ENCODE measurements around the gene NAMPT.
"Not testable (repeated sequence)": the region's sequence is repeated elsewhere in the genome, so short reads cannot be mapped to it uniquely, and the experiment has no call there.

NAMPT gene

DNA sequence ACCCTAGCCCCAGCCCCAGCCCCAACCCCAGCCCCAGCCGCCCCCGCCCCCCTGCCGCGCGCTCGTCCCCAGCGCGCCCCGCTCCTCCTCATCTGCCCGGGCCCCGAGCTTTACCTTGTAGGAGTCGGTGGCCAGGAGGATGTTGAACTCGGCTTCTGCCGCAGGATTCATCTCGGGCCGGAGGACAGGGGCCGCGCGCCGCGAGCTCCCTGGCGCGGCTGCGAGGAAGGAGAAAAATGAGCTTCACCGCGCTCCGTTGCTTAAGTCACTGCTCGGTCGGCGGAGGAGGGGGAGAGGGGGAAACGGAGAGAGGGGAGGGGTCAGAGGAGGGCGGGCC, at the start of gene NAMPT:
Gene NAMPT, minus strand, starts transcription at position 270 of the 337 bp plus-strand sequence. Its CDS starts 99 bp downstream, at position 171.
- peak in 1 of 2 experiments; percentile 96 for DNase-seq

- no peak for DNase-seq
Measured at GRCh38 chr7:106332201-106332600, 47.4 kb upstream of the NAMPT start.

- no peak for DNase-seq
Measured at GRCh38 chr7:106331441-106332175, 46.8 kb upstream of the NAMPT start.

DNA sequence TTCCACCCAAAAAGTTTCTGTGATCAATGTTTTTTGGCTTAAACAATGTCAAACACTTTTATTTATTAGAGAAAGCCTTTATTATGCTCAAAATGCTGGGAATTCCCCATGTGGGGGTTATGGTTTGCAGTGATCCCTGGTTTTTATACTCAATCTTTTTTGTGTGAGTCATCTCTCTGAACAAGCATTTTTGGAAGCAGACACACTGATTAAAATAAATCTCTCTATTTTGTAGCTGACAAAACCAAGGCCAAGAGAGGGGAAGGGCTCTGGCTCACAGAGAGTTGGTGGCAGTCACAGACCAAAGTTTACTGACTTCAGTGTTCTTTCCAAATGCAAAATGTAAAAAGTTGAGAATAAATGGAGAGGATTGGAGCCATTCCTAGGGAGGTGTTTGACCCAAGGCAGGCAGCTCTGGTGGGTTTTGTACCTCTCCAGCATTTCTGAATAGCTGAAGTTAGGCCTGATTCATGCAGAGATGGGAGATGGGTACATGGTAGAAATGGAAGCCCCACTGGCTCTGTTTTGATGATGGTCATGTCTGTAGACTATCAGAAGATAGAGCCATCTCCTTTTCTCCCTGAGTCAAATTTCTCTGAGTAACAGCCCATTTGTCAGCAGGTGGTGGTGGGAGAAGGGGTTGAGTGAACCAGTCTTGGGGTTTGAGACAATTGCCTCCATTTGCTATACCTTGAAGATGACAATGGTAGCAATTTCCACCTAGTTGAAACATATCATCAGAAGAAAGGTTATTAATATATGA, 45.4 kb upstream of the NAMPT start:
- DNase-seq = no peak

DNA sequence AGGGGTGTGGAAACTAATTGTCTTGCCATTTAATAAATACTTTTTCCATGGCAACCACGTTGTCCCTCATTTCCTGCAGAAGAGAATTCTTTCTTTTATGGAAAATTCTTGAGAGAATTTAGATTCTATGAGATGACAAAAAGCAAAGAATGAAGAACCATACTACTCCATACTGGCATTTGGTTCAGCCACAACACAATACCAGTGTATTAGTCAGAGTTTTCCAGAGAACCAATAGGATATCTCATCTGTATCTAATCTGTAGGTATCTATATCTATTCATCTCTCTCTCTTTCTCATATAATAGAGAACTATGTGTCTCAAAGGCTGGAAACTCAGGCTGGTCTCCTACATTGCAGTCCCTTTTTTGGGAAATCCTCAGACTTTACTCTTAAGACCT, 44.6 kb upstream of the NAMPT start:
- no peak for DNase-seq

DNA sequence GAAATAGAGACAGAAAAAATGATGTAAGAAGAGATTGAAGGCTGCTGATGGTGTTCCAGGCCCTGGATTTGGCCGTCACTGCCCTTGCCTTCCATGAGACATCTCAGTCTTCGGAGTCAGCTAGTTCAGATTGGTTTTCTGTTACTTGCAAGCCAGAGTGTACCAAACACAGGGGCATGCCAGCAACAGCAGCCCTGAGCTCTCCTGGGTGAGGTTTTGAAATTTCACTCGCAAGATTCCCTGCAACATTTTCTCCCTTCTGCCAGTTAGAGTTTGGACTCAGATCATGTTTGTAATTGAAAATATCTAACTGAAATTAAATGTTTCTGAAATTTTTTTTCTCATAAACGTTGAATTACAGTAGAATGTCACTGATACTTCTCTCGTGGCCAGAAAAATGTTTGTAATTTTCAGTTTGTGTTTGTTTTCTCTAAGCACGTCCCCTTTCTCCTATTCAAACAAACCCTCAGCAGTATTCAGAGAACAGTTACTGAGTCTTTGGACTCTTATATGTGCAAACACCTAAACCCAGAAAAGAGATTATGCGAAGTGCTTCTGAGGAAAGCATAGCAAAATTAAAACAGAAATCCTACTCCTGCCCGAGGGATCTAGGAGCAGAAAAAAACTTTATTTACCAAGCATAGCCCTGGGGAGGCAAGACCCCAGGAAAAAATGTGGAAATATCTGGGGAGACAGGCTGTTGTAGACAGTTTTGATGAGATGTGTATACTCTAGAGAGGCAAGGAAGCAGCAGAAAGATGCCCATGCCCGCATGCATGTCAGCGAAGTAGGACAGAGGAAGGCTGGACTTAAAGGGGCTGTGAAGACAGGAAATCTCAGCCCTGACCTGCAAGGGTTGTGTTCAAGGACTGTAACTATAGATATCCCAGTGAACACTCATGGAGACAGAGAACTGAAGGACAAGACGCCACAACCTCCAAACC, 43.0 kb upstream of the NAMPT start:
- no peak for DNase-seq

DNA sequence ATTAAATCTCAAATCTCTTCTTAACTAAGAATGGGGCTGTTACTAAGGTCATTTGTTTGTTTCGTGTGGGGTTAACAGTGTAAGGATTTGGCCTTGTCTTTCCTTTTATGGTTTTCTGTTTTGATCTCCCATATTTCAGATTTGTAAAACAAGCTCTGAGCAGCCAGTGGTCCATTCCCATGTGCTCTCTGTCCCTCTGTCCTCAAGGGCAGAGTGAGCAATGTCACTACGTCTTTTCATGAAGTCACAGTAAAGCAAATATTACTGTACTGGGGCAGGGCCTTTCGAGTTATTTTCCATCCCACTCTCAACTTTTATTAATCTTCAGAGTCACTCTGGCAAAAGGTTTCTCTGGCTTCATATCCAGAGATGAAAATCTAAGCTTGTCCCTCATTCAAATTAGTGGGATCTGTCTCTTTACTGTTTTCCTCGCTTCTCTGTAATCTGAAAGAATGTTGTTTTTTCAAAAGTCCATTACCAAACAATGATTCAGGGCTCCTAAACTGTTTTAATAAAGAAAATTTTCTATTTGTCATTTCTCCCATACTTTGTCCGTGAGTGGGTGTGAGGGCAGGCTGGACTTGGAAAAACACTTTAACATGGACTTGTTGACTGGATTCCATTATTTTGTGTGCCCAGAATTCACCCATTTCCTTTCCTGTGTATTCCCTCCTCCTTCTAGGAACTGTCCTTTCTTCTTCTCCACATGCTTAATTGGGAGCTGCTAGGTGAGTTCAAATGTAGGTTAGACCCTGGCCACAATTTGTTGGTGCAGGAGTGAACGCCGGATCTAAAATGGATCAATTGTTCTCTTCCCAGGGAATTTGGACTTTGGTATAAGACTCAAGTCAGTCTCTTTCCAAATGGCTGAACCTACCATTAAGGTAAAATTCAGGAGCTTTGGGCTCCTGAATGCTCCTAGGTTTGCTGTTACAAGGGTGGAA, 42.1 kb upstream of the NAMPT start:
- no peak for DNase-seq

GRCh38 chr7:106324509-106324908, 39.7 kb upstream of the NAMPT start:
- DNase-seq = not testable (repeated sequence)

- not testable (repeated sequence) for DNase-seq
Measured at GRCh38 chr7:106320254-106320770, 35.5 kb upstream of the NAMPT start.

DNA sequence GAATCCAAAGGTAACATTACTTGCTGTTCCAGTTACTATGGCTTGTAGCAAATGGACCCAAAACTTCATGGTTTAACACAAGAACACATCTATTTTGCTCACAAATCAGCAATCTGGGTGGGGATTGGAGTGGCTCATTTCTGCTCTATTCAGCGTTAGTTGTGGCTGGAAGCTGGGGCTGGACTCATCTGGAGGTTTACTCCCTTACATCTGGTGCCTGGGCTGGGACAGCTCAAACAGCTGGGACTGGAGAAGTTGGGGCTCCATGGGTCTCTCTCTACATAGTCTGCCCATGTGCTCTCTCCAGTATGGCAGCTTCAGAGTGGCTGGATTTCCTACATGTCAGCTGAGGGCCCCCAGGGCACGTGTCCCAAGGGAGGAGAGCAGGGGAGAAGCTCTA, 33.7 kb upstream of the NAMPT start:
- DNase-seq = no peak

DNA sequence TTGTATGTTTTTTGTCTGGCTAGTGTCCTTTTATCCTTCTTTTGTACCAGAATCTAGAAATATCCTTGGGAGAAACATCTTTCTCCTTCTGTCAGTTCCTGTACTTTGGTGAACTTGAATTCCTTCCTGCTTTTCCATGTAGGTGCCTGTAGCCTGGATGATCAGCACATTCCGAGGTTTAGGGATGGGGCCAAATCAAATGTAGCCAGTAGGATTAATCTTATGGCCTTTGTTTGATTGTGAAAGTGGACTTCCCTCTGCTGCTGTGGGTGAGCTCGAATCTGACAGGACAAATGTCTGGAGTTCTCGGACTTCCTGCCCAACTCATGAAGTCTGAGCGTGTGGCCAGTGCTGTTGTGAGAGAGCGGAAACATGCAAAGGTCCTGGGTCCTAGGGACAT, 33.2 kb upstream of the NAMPT start:
- DNase-seq = no peak

GRCh38 chr7:106316947-106317346, 32.2 kb upstream of the NAMPT start:
- no peak for DNase-seq

DNA sequence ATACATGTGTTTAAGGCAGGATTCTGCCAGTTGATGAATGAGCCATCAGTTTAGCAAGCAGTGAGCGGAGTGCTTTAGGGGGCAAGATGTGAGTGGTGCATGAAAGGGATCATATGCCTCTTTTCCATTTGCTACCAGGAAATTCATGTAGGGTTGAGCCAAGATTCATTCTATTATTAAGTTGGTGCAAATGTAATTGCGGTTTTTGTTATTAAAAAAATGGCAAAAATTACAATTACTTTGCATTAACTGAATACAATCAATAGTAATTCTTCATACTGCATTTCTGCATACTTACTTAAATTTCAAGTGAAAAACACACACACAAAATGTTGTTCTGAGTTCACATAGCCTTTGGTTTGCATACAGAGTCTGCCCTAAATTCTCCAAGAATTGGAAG, 30.1 kb upstream of the NAMPT start:
- DNase-seq = no peak

DNA sequence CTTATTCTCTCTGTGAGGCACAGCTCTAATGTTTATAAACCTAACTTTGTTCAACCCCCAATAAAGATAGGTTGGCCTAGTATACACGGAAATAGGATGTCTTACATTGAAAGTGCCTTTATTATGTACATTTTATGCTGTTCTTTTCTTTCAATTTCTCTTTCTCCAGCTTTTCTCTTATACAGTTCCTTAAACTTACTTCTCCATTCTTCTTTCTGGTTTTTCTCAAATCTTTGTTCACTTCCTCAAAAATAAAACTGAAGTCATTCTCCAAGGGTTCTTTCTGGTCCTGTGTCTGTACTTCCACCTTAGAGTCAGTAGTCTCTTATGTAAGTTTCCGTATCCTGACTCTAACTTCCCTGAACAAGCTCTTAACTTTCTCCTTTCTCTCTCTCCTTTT, 29.2 kb upstream of the NAMPT start:
- no peak for DNase-seq

DNA sequence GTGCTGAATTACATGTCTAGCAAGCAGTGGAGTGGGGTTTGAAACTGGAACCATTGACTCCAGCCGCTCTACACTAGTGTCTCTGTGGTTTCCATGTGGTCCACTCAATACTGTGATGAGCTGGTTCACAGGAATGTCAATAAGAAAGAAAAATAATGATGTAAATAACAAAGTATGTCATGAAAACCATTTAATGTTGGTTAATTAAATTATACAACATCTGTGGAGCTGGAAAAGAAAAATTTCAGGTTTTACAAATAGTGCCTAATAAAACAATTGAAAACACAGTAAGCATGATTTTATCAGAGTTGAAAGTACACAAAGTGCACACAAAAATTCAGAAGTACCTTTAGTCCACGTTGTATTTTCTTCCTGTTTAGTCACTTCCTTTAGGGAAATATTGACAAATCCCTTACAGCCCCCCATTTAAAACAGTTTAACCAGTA, 28.7 kb upstream of the NAMPT start:
- no peak for DNase-seq

DNA sequence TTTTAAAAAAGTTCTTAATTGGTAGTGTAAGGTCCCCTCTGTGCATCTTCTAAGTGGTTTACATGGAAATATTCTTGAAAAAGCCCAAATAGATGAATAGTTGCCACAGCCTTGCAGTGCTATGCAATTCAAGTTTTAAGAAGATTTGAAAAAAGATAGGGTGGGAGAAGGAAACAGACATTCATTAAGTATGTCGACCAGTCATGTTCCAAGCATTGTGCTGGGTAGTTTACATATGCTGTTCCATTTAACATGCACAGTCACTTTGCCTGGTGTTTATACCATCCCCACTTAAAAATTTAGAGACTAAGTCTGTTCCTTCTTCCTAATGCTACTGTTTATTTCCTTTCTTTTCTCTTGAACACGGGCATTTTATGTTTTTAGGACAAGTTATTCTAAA, 28.1 kb upstream of the NAMPT start:
- DNase-seq = no peak

DNA sequence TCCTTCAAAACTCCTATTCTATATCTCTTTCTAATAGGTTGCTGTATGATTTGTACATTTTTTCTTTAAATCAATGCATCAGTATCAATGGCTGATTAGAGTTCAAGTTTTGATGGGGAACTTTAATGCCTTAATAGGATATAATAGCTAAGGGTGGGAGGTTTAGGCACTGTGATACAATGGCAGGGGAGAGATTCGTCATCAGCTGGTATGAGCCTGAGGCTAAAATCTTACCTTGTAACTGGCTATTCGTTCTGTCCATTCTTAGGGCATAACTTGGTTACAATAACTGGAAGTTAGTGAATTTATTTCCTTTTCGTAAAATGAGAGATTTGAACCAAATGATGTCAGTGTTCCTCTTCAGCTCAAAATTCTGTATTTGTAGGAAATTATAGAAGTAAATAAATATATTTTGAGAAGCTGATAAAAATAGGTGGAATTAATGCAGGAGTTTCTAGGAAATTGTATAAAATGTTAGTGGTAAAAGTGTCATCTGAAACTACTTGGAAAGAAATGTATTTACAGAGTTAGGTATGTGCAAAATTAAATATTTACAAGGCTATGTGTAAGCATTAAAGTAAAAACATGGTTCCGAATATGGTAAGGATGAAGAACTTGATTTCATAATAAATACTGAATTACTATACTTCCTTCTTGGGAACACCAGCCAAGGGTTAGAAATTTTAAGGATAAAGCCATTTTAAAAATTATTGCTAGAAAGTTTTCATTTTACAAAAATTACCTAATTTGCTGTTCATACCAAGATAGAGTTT, 27.5 kb upstream of the NAMPT start:
- DNase-seq = no peak

DNA sequence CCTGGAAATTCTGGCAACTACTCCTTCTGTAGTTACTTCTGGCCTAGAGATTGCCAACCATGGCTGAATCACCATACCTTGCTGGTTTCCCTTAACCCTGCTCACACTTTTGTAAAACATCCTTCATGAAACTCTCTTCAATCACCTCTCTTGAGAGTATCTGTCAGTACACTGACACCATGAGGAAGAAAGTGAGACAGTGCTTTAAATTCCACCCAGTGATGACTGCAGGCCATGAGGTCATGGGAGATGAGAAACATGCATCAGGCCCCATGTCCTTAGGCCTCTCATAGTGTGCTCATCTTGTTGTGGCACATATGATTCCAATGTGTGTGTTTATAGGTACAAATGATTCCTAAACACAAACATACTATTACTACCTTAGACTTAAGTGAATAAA, 24.6 kb upstream of the NAMPT start:
- DNase-seq = no peak

DNA sequence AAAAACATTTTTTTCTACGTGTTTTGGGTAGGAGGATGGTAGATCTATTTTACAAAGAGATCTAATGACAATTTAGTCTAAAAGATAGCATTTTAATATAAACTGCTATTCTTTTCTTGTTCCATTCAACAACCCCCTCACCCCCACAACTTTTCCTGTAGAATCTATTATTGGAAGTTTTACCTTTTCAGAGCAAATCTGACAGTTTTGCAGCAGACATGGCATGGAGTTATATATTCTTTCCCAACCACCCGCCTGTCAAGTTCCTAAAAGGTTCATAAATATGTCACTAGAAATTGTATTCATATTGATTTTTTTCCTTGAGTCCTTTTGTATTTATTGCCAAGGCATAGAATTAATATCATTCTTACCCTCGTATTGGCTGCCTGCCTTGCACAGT, 21.5 kb upstream of the NAMPT start:
- DNase-seq = no peak

DNA sequence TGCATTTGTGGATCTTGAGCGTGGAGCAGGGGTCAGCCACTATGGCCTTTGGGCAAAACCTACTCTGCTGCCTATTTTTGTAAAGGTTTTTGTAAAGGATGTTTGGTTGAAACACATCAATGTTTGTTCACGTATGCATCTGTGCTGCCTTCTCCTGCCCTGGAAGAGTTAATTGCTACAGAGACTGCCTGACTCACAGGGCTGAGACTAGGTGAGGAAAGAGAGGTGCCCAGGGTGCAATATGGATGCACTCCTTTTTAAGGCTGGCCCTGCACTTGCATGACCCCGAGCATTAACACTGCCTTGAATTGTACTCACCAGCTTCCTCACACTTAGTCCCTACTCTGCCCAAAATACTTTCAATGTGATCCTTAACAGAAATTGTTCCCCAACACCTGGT, 20.9 kb upstream of the NAMPT start:
- DNase-seq = no peak

DNA sequence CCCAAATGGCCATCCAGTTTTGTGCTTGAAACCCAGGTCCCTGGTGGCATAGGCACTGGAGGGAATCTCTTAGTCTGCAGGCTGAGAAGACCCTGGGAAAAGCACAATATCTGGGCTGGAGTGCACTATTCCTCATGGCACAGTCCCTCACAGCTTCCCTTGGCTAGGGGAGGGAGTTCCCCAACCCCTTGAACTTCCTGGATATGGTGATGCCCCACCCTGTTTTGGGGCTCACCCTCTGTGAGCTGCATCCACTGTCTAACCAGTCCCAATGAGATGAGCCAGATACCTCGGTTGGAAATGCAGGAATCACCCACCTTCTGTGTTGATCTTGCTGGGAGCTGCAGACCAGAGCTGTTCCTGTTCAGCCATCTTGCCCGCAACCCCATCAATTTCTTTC, 19.8 kb upstream of the NAMPT start:
- DNase-seq = no peak

Data from activated CD4-positive, alpha-beta T cell treated with anti-CD3 and anti-CD28 coated beads, Interleukin-2, amount 50 U/mL, for 4 hours (primary cell).